ENCODE results near the gene HIRA.

The HIRA gene

DNA sequence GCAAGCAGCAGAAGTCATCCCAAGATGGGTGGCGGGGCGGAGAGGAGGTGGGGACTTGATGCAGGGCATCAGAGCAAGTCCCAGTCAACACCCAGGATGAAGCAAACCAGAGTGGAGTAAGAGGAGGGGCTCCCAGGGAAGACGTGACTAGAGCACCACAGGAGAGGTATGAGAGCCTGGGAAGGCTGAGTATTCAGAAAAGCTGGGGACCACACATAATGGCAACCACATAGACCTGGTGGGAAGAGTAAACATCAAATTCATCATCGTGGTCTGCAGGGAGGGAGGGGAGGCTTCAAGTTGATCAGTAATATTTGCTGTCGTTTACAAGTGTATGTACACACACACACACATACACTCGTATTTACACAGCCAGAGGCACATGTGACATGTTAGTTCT, 79.3 kb downstream of the HIRA start:
- no peak overlapping the region for H2AK5ac ChIP-seq (ENCODE audit: low read depth, low read length)
- no peak overlapping the region for H4K91ac ChIP-seq (ENCODE audit: low read depth, low read length, poor library complexity)
- no CpG with 5 or more reads among the region's 6 CpGs for WGBS, 2 donors (ENCODE audit: extremely low coverage in 2 of 2, insufficient read length in 2 of 2, insufficient replicate concordance in 1 of 2)
- no peak overlapping the region for H2AFZ ChIP-seq (ENCODE audit: low read length)
- H2BK5ac ChIP-seq (ENCODE audit: low read length): no peak overlapping the region
- no peak overlapping the region for H3K14ac ChIP-seq (ENCODE audit: low read length)
- H2BK15ac ChIP-seq (ENCODE audit: low read length): no peak overlapping the region
- H3K4me2 ChIP-seq (ENCODE audit: insufficient read depth, low read length, poor library complexity, severe bottlenecking): no peak overlapping the region
- H2BK120ac ChIP-seq (ENCODE audit: low read depth, low read length): no peak overlapping the region
- H3K79me1 ChIP-seq (ENCODE audit: low read depth, low read length): peaks cover 2% of the 10 kb centered on the region
- H2BK12ac ChIP-seq (ENCODE audit: low read length): no peak overlapping the region
- H3K27me3 ChIP-seq (ENCODE audit: control insufficient read depth in 3 of 3, insufficient read depth in 3 of 3, low read depth in 1 of 3, low read length in 3 of 3): no peaks in the 10 kb centered on the region
- H3K4ac ChIP-seq (ENCODE audit: low read length): no peak overlapping the region
- H3K18ac ChIP-seq (ENCODE audit: low read length): no peak overlapping the region
- H3K4me1 ChIP-seq (ENCODE audit: control insufficient read depth in 2 of 2, insufficient read depth in 1 of 2, low read depth in 1 of 2, low read length in 2 of 2): peaks cover 0 to 3% of the 10 kb centered on the region in 2 donors
- H4K8ac ChIP-seq (ENCODE audit: low read depth, low read length): no peak overlapping the region
- no peak overlapping the region for H3K4me3 ChIP-seq (ENCODE audit: low read length in 2 of 2)
- H3K23ac ChIP-seq (ENCODE audit: low read depth, low read length, poor library complexity): no peak overlapping the region
- DNase-seq (ENCODE audit: low spot score): no peak
- no peak overlapping the region for H3K27ac ChIP-seq (replicated peaks; ENCODE audit: low read length)
- H3K36me3 ChIP-seq (replicated peaks in 1 of 2; ENCODE audit: control insufficient read depth in 2 of 2, insufficient read depth in 2 of 2, low read length in 2 of 2): peaks cover 52 to 93% of the 10 kb centered on the region in 2 donors
- peak overlapping the region; percentile 50 for H3K9ac ChIP-seq (ENCODE audit: low read depth, low read length, poor library complexity)
- no peaks in the 10 kb centered on the region for H3K9me3 ChIP-seq (replicated peaks in 1 of 2; ENCODE audit: control insufficient read depth in 2 of 2, insufficient read depth in 1 of 2, low read depth in 1 of 2, low read length in 2 of 2)

DNA sequence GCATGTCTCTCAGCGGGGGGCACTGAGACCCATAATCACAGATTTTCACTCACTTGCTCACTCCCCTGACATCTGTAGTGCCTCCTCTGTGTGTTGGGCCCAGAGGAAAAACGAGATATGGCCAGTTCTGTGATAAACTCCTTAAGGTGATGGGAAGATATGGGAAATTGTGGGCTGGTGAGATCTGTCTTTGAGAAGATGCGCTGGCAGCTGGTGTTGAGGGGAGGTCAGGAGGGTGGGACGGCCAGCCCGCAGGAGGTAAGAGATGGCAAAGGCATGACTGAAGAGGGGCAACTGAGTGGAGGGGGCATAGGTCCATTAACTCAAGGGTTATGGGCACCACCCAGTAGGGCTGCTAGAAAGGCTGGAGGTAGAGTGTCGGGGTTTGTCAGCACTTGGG, 79.9 kb downstream of the HIRA start:
- Histone ChIP-seq H3K4me1 (ENCODE audit: control insufficient read depth in 2 of 2, insufficient read depth in 1 of 2, low read depth in 1 of 2, low read length in 2 of 2) (peaks cover 0 to 3% of the 10 kb centered on the region in 2 donors), H2BK120ac (ENCODE audit: low read depth, low read length) (no peak overlapping the region), H3K9me3 (replicated peaks in 1 of 2; ENCODE audit: control insufficient read depth in 2 of 2, insufficient read depth in 1 of 2, low read depth in 1 of 2, low read length in 2 of 2) (peaks cover 0 to 4% of the 10 kb centered on the region in 2 donors), H3K23ac (ENCODE audit: low read depth, low read length, poor library complexity) (no peak overlapping the region), H3K27ac (replicated peaks; ENCODE audit: low read length) (no peak overlapping the region), H3K79me1 (ENCODE audit: low read depth, low read length) (peaks cover 2% of the 10 kb centered on the region), H3K4me3 (ENCODE audit: low read length in 2 of 2) (no peak overlapping the region), H3K14ac (ENCODE audit: low read length) (no peak overlapping the region), H3K27me3 (ENCODE audit: control insufficient read depth in 3 of 3, insufficient read depth in 3 of 3, low read depth in 1 of 3, low read length in 3 of 3) (no peaks in the 10 kb centered on the region), H4K91ac (ENCODE audit: low read depth, low read length, poor library complexity) (no peak overlapping the region), H3K4me2 (ENCODE audit: insufficient read depth, low read length, poor library complexity, severe bottlenecking) (no peak overlapping the region), H3K36me3 (replicated peaks in 1 of 2; ENCODE audit: control insufficient read depth in 2 of 2, insufficient read depth in 2 of 2, low read length in 2 of 2) (peaks cover 51 to 93% of the 10 kb centered on the region in 2 donors), H2AK5ac (ENCODE audit: low read depth, low read length) (no peak overlapping the region), H2AFZ (ENCODE audit: low read length) (no peak overlapping the region), H4K8ac (ENCODE audit: low read depth, low read length) (no peak overlapping the region), H2BK12ac (ENCODE audit: low read length) (no peak overlapping the region), H3K9ac (ENCODE audit: low read depth, low read length, poor library complexity) (no peak overlapping the region), H3K4ac (ENCODE audit: low read length) (no peak overlapping the region), H3K18ac (ENCODE audit: low read length) (no peak overlapping the region), H2BK15ac (ENCODE audit: low read length) (no peak overlapping the region), H2BK5ac (ENCODE audit: low read length) (no peak overlapping the region)
- WGBS, 2 donors (ENCODE audit: extremely low coverage in 2 of 2, insufficient read length in 2 of 2, insufficient replicate concordance in 1 of 2): no CpG with 5 or more reads among the region's 6 CpGs
- no peak for DNase-seq (ENCODE audit: low spot score)

DNA sequence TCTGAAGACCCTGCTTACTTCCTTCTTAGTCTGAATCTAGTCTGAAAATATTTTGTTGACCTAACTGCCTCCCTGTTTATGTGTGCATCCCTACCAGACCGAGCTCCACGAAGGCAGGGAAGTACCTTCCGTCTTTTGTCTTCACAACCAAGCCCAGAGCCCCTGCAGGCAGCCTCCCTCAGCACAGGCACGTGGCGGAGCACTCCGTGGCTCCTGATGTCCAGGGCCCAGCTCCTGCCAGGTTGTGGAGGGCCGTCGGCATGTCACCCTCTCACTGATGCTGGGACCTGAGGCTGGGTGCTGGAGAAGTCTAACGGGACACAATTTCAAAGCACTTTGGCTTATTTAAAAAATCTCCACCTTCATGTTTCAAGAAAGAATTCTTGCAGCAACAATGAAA, 80.6 kb downstream of the HIRA start:
- Histone ChIP-seq H2BK15ac (ENCODE audit: low read length) (no peak overlapping the region), H3K4me2 (ENCODE audit: insufficient read depth, low read length, poor library complexity, severe bottlenecking) (no peak overlapping the region), H3K14ac (ENCODE audit: low read length) (no peak overlapping the region), H3K27ac (replicated peaks; ENCODE audit: low read length) (no peak overlapping the region), H3K4me3 (ENCODE audit: low read length in 2 of 2) (no peak overlapping the region), H2AFZ (ENCODE audit: low read length) (no peak overlapping the region), H2AK5ac (ENCODE audit: low read depth, low read length) (no peak overlapping the region), H3K9ac (ENCODE audit: low read depth, low read length, poor library complexity) (no peak overlapping the region), H3K27me3 (ENCODE audit: control insufficient read depth in 3 of 3, insufficient read depth in 3 of 3, low read depth in 1 of 3, low read length in 3 of 3) (no peaks in the 10 kb centered on the region), H3K23ac (ENCODE audit: low read depth, low read length, poor library complexity) (no peak overlapping the region), H3K4me1 (ENCODE audit: control insufficient read depth in 2 of 2, insufficient read depth in 1 of 2, low read depth in 1 of 2, low read length in 2 of 2) (peaks cover 0 to 3% of the 10 kb centered on the region in 2 donors), H2BK120ac (ENCODE audit: low read depth, low read length) (no peak overlapping the region), H3K9me3 (replicated peaks in 1 of 2; ENCODE audit: control insufficient read depth in 2 of 2, insufficient read depth in 1 of 2, low read depth in 1 of 2, low read length in 2 of 2) (peaks cover 0 to 8% of the 10 kb centered on the region in 2 donors), H3K79me1 (ENCODE audit: low read depth, low read length) (peaks cover 2% of the 10 kb centered on the region), H3K36me3 (replicated peaks in 1 of 2; ENCODE audit: control insufficient read depth in 2 of 2, insufficient read depth in 2 of 2, low read length in 2 of 2) (peaks cover 48 to 93% of the 10 kb centered on the region in 2 donors), H3K18ac (ENCODE audit: low read length) (no peak overlapping the region), H4K8ac (ENCODE audit: low read depth, low read length) (no peak overlapping the region), H4K91ac (ENCODE audit: low read depth, low read length, poor library complexity) (no peak overlapping the region), H2BK5ac (ENCODE audit: low read length) (no peak overlapping the region), H3K4ac (ENCODE audit: low read length) (no peak overlapping the region), H2BK12ac (ENCODE audit: low read length) (no peak overlapping the region)
- no CpG with 5 or more reads among the region's 9 CpGs for WGBS, 2 donors (ENCODE audit: extremely low coverage in 2 of 2, insufficient read length in 2 of 2, insufficient replicate concordance in 1 of 2)
- no peak for DNase-seq (ENCODE audit: low spot score)

DNA sequence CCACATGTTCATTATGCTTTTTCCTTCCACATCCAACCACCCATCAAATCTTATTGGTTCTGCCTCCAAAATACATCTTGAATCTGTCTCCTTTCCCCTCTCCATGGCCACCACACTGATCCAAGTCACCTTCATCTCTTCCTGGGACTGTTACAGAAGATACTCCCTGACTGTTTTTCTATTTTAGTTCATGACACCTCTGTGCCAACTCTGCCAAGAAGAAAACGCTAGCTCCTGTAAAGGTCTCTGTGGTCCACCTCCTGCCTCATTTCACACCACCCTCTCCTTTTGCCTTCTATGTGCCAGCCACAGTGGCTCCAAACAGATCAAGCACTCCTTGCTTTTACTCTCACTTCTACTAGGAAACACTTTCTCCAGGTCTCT, 81.1 kb downstream of the HIRA start:
- H2AFZ ChIP-seq (ENCODE audit: low read length): no peak overlapping the region
- H2BK120ac ChIP-seq (ENCODE audit: low read depth, low read length): no peak overlapping the region
- H3K9me3 ChIP-seq (replicated peaks in 1 of 2; ENCODE audit: control insufficient read depth in 2 of 2, insufficient read depth in 1 of 2, low read depth in 1 of 2, low read length in 2 of 2): peaks cover 3 to 12% of the 10 kb centered on the region in 2 donors
- no peak overlapping the region for H3K4me3 ChIP-seq (ENCODE audit: low read length in 2 of 2)
- H3K27ac ChIP-seq (replicated peaks; ENCODE audit: low read length): no peak overlapping the region
- H3K4ac ChIP-seq (ENCODE audit: low read length): no peak overlapping the region
- H3K4me2 ChIP-seq (ENCODE audit: insufficient read depth, low read length, poor library complexity, severe bottlenecking): no peak overlapping the region
- H3K36me3 ChIP-seq (replicated peaks in 1 of 2; ENCODE audit: control insufficient read depth in 2 of 2, insufficient read depth in 2 of 2, low read length in 2 of 2): peaks cover 45 to 93% of the 10 kb centered on the region in 2 donors
- DNase-seq (ENCODE audit: low spot score): no peak
- no peaks in the 10 kb centered on the region for H3K27me3 ChIP-seq (ENCODE audit: control insufficient read depth in 3 of 3, insufficient read depth in 3 of 3, low read depth in 1 of 3, low read length in 3 of 3)
- H4K91ac ChIP-seq (ENCODE audit: low read depth, low read length, poor library complexity): no peak overlapping the region
- no CpG with 5 or more reads among the region's 1 CpG for WGBS, 2 donors (ENCODE audit: extremely low coverage in 2 of 2, insufficient read length in 2 of 2, insufficient replicate concordance in 1 of 2)
- no peak overlapping the region for H3K18ac ChIP-seq (ENCODE audit: low read length)
- H2BK15ac ChIP-seq (ENCODE audit: low read length): no peak overlapping the region
- H2AK5ac ChIP-seq (ENCODE audit: low read depth, low read length): no peak overlapping the region
- H3K23ac ChIP-seq (ENCODE audit: low read depth, low read length, poor library complexity): no peak overlapping the region
- H4K8ac ChIP-seq (ENCODE audit: low read depth, low read length): no peak overlapping the region
- no peak overlapping the region for H3K9ac ChIP-seq (ENCODE audit: low read depth, low read length, poor library complexity)
- H3K79me1 ChIP-seq (ENCODE audit: low read depth, low read length): peaks cover 2% of the 10 kb centered on the region
- peaks cover 0 to 3% of the 10 kb centered on the region in 2 donors for H3K4me1 ChIP-seq (ENCODE audit: control insufficient read depth in 2 of 2, insufficient read depth in 1 of 2, low read depth in 1 of 2, low read length in 2 of 2)
- H2BK12ac ChIP-seq (ENCODE audit: low read length): no peak overlapping the region
- no peak overlapping the region for H3K14ac ChIP-seq (ENCODE audit: low read length)
- no peak overlapping the region for H2BK5ac ChIP-seq (ENCODE audit: low read length)

All from neuronal stem cell (in vitro differentiated cells).